Measurements from ENCODE around the gene ZC2HC1C. TPM values are rescaled to one million over a fixed set of nuclear protein-coding genes. Genes with fewer than 3 reads are reported as not detected.
"Not testable (repeated sequence)": the region's sequence is repeated elsewhere in the genome, so short reads cannot be mapped to it uniquely, and the experiment has no call there.

The ZC2HC1C gene
- polyA plus RNA-seq, 6 donors from 2014 or later = 0.15 to 1.2 (median 0.48) TPM; not detected in 1

- Mint-ChIP-seq H3K9me3 (peaks cover 0 to 2% (median 0%) of the 10 kb centered on the region in 7 donors), H3K27ac (peak within 1 kb of the TSS; percentile 70 to 97 (median 94)), H3K4me1 (peaks cover 12 to 23% (median 18%) of the 10 kb centered on the region in 3 donors), H3K27me3 (no peaks in the 10 kb centered on the region), H3K4me3 (peak within 1 kb of the TSS; percentile 99 to 100 (median 100)), H3K36me3 (no peaks in the 10 kb centered on the region)
- ATAC-seq (ENCODE audit: low read depth in 2 of 2) = peak; percentile 100
- DNase-seq = peak; percentile 89
Measured at GRCh38 chr14:75063491-75064204, 5.8 kb upstream of the ZC2HC1C start, which contains the start of gene ACYP1. Gene ACYP1 (minus strand): TSS chr14:75064024. CDS start chr14:75063553, 471 bp downstream.

- ATAC-seq (ENCODE audit: low read depth in 2 of 2) (peak; percentile 22 to 29), DNase-seq (no peak)
- peak overlapping the region; percentile 18 to 97 (median 94) for H3K27ac Mint-ChIP-seq
- peak overlapping the region; percentile 99 to 100 (median 100) for H3K4me3 Mint-ChIP-seq
- H3K27me3 Mint-ChIP-seq = no peaks in the 10 kb centered on the region
- H3K4me1 Mint-ChIP-seq = peaks cover 12 to 23% (median 18%) of the 10 kb centered on the region in 3 donors
- H3K9me3 Mint-ChIP-seq = peaks cover 0 to 2% (median 0%) of the 10 kb centered on the region in 7 donors
- no peaks in the 10 kb centered on the region for H3K36me3 Mint-ChIP-seq
Measured at GRCh38 chr14:75064205-75064567, 5.3 kb upstream of the ZC2HC1C start.

- Mint-ChIP-seq H3K9me3 (no peaks in the 10 kb centered on the region), H3K4me3 (no peak overlapping the region), H3K36me3 (no peaks in the 10 kb centered on the region), H3K27ac (no peak overlapping the region), H3K27me3 (no peaks in the 10 kb centered on the region), H3K4me1 (peaks cover 12 to 25% (median 23%) of the 10 kb centered on the region in 3 donors)
- ATAC-seq (ENCODE audit: low read depth in 2 of 2) = no peak
- DNase-seq = no peak
Measured at GRCh38 chr14:75066691-75067090, 2.8 kb upstream of the ZC2HC1C start.

- Mint-ChIP-seq H3K4me1 (peaks cover 12 to 25% (median 23%) of the 10 kb centered on the region in 3 donors), H3K27ac (no peak overlapping the region), H3K36me3 (no peaks in the 10 kb centered on the region), H3K4me3 (no peak overlapping the region), H3K27me3 (no peaks in the 10 kb centered on the region), H3K9me3 (no peaks in the 10 kb centered on the region)
- no peak for ATAC-seq (ENCODE audit: low read depth in 2 of 2)
- no peak for DNase-seq
Measured at GRCh38 chr14:75067212-75067611, 2.2 kb upstream of the ZC2HC1C start.

- not testable (repeated sequence) for H3K27me3 Mint-ChIP-seq; DNase-seq; H3K36me3 Mint-ChIP-seq; H3K4me3 Mint-ChIP-seq; H3K27ac Mint-ChIP-seq; ATAC-seq (ENCODE audit: low read depth in 2 of 2); H3K9me3 Mint-ChIP-seq
- peaks cover 12 to 21% (median 20%) of the 10 kb centered on the region in 3 donors for H3K4me1 Mint-ChIP-seq
Measured at GRCh38 chr14:75067765-75068164, 1.7 kb upstream of the ZC2HC1C start.

- no peak for DNase-seq
- H3K27ac Mint-ChIP-seq = no peak overlapping the region
- peaks cover 7 to 14% (median 13%) of the 10 kb centered on the region in 3 donors for H3K4me1 Mint-ChIP-seq
- H3K4me3 Mint-ChIP-seq = no peak overlapping the region
- H3K36me3 Mint-ChIP-seq = no peaks in the 10 kb centered on the region
- no peak for ATAC-seq (ENCODE audit: low read depth in 2 of 2)
- H3K27me3 Mint-ChIP-seq = no peaks in the 10 kb centered on the region
- H3K9me3 Mint-ChIP-seq = no peaks in the 10 kb centered on the region
Measured at GRCh38 chr14:75068294-75069120, 934 bp upstream of the ZC2HC1C start.

- Mint-ChIP-seq H3K27ac (peak overlapping the region in 2 of 6 donors; percentile 28 to 66), H3K27me3 (no peaks in the 10 kb centered on the region), H3K9me3 (no peaks in the 10 kb centered on the region), H3K4me3 (peak overlapping the region in 1 of 8 donors; percentile 82), H3K36me3 (no peaks in the 10 kb centered on the region), H3K4me1 (peaks cover 0 to 5% (median 3%) of the 10 kb centered on the region in 3 donors)
- no peak for DNase-seq
- ATAC-seq (ENCODE audit: low read depth in 2 of 2) = no peak
Measured at GRCh38 chr14:75069811-75070145, 337 bp downstream of the ZC2HC1C start.

GRCh38 chr14:75070383-75070782, 942 bp downstream of the ZC2HC1C start:
- Mint-ChIP-seq H3K27ac (peak overlapping the region in 2 of 6 donors; percentile 22 to 54), H3K9me3 (no peaks in the 10 kb centered on the region), H3K4me1 (peaks cover 0 to 5% (median 2%) of the 10 kb centered on the region in 3 donors), H3K4me3 (peak overlapping the region in 2 of 8 donors; percentile 57 to 82), H3K27me3 (no peaks in the 10 kb centered on the region), H3K36me3 (no peaks in the 10 kb centered on the region)
- ATAC-seq (ENCODE audit: low read depth in 2 of 2) (no peak), DNase-seq (no peak)

GRCh38 chr14:75077794-75078193, 8.4 kb downstream of the ZC2HC1C start:
- Mint-ChIP-seq H3K27ac (no peak overlapping the region), H3K9me3 (no peaks in the 10 kb centered on the region), H3K36me3 (no peaks in the 10 kb centered on the region), H3K4me1 (no peaks in the 10 kb centered on the region), H3K4me3 (no peak overlapping the region), H3K27me3 (no peaks in the 10 kb centered on the region)
- DNase-seq (no peak), ATAC-seq (ENCODE audit: low read depth in 2 of 2) (no peak)

- DNase-seq (no peak), ATAC-seq (ENCODE audit: low read depth in 2 of 2) (no peak)
- no peak overlapping the region for H3K4me3 Mint-ChIP-seq
- H3K27ac Mint-ChIP-seq = peak overlapping the region in 1 of 6 donors; percentile 56
- no peaks in the 10 kb centered on the region for H3K9me3 Mint-ChIP-seq
- H3K4me1 Mint-ChIP-seq = no peaks in the 10 kb centered on the region
- peaks cover 0 to 9% of the 10 kb centered on the region in 2 donors for H3K36me3 Mint-ChIP-seq
- H3K27me3 Mint-ChIP-seq = no peaks in the 10 kb centered on the region
Measured at GRCh38 chr14:75079521-75079920, 10.1 kb downstream of the ZC2HC1C start.

- Mint-ChIP-seq H3K9me3 (no peaks in the 10 kb centered on the region), H3K36me3 (peaks cover 9 to 15% of the 10 kb centered on the region in 2 donors), H3K4me1 (no peaks in the 10 kb centered on the region), H3K27ac (no peak overlapping the region), H3K4me3 (no peak overlapping the region), H3K27me3 (no peaks in the 10 kb centered on the region)
- DNase-seq (no peak), ATAC-seq (ENCODE audit: low read depth in 2 of 2) (no peak)
Measured at GRCh38 chr14:75081660-75082229, 12.3 kb downstream of the ZC2HC1C start.

- DNase-seq = no peak
- peaks cover 9 to 15% of the 10 kb centered on the region in 2 donors for H3K36me3 Mint-ChIP-seq
- ATAC-seq (ENCODE audit: low read depth in 2 of 2) = no peak
- no peaks in the 10 kb centered on the region for H3K4me1 Mint-ChIP-seq
- H3K27me3 Mint-ChIP-seq = no peaks in the 10 kb centered on the region
- H3K4me3 Mint-ChIP-seq = no peak overlapping the region
- H3K27ac Mint-ChIP-seq = peak overlapping the region in 1 of 6 donors; percentile 33
- H3K9me3 Mint-ChIP-seq = no peaks in the 10 kb centered on the region
Measured at GRCh38 chr14:75083271-75083670, 13.8 kb downstream of the ZC2HC1C start.

GRCh38 chr14:75084513-75084912, 15.1 kb downstream of the ZC2HC1C start:
- no peak for ATAC-seq (ENCODE audit: low read depth in 2 of 2)
- Mint-ChIP-seq H3K4me1 (no peaks in the 10 kb centered on the region), H3K27me3 (no peaks in the 10 kb centered on the region), H3K4me3 (no peak overlapping the region), H3K27ac (no peak overlapping the region), H3K36me3 (peaks cover 12 to 15% of the 10 kb centered on the region in 2 donors), H3K9me3 (no peaks in the 10 kb centered on the region)
- DNase-seq = no peak
